Cardiac ventricle fibroblast (primary cell): ENCODE results near the gene SRGN. TPM values are rescaled to one million over a fixed set of nuclear protein-coding genes. Genes with fewer than 3 reads are reported as not detected.

Experiments used
- total RNA-seq: library from RNA; depleted of rRNA; stranded (reverse); fragments of >200 nt; gene quantifications from 2 replicates; pipeline ENCODE4 v1.2.3, GENCODE V29; 2015

SRGN gene
- total RNA-seq: 245 and 294 TPM in 2 replicates

GRCh38 chr10:69087590-69088470 lies at the start of gene SRGN:
Gene SRGN (plus strand): TSS chr10:69088103. CDS start chr10:69088158, 55 bp downstream.

GRCh38 chr10:69123747-69124562 lies 36.1 kb downstream of the SRGN start, which contains the start of gene VPS26A:
Gene VPS26A (plus strand): TSS chr10:69124178. CDS start chr10:69124278, 100 bp downstream.

Other genes starting within 250 kb of the SRGN start
- 29.3 and 31.2 TPM in 2 replicates for gene DDX50, start 186.8 kb upstream of the SRGN start, total RNA-seq
- 35.6 and 39.4 TPM in 2 replicates for gene DDX21, start 131.9 kb upstream of the SRGN start, total RNA-seq
- gene KIFBP, start 99.3 kb upstream of the SRGN start, total RNA-seq: 35.8 and 36.4 TPM in 2 replicates
- gene VPS26A, start 36.1 kb downstream of the SRGN start, total RNA-seq: 26.6 and 27.6 TPM in 2 replicates
- 12.6 and 14.6 TPM in 2 replicates for gene SUPV3L1, start 92.1 kb downstream of the SRGN start, total RNA-seq
- gene HKDC1, start 132.2 kb downstream of the SRGN start, total RNA-seq: not detected in 2 replicates
- gene HK1, start 190.4 kb downstream of the SRGN start, total RNA-seq: 105 and 112 TPM in 2 replicates